Activated T-helper 17 cell treated with anti-CD3 and anti-CD28 coated beads, Interleukin-2, amount 50 U/mL, for 72 hours (primary cell): ENCODE measurements around the gene CGA. TPM values are rescaled to one million over a fixed set of nuclear protein-coding genes. Genes with fewer than 3 reads are reported as not detected.

Experiments
- ATAC-seq: fragments of 150-1000 bp; cut with Tn5 transposase; replicated peaks from 2 replicates; pipeline ENCODE4 v1.10.0; 2021; ENCODE audit warnings: mild to moderate bottlenecking, moderate library complexity
- H3K27ac Mint-ChIP-seq: one replicate; pipeline ENCODE4 v1.8.0; 2022; ENCODE audit warnings: mixed read lengths
- H3K27me3 Mint-ChIP-seq: one replicate; pipeline ENCODE4 v1.8.0; 2022; ENCODE audit warnings: mixed read lengths
- H3K36me3 Mint-ChIP-seq: one replicate; pipeline ENCODE4 v1.8.0; 2022; ENCODE audit warnings: low read depth, mild to moderate bottlenecking, mixed read lengths
- H3K4me1 Mint-ChIP-seq: one replicate; pipeline ENCODE4 v1.8.0; 2022; ENCODE audit warnings: mixed read lengths
- H3K4me3 Mint-ChIP-seq: one replicate; pipeline ENCODE4 v1.8.0; 2022; ENCODE audit warnings: mild to moderate bottlenecking, mixed read lengths
- H3K9me3 Mint-ChIP-seq: one replicate; pipeline ENCODE4 v1.8.0; 2022; ENCODE audit warnings: mixed read lengths
- total RNA-seq, 2 donors: library from RNA; stranded (reverse); gene quantifications; one replicate each; pipeline ENCODE4 v1.2.3, GENCODE V29; 2022

Gene CGA
- total RNA-seq, 2 donors from 2014 or later, result 0.26 TPM; not detected in 1

DNA sequence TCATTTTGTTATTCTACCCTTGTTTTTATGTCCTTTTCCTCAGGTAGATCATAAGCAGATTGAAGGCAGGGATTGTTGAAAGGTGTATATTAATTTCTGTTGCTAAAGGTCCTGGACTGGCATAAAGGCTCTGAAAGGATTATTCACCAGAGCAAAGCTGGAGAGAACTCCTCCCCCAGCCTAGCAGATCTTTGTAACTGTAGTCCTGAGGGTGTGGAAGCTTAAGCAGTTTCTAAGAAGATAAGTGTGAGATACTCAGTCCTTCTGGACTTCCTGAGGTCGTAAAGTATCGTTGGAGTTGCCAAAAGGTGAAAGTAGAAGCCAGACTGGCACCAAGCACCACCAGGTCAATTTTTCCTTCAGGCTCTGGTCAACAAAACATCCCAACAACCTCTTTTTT is 24.2 kb downstream of the CGA start:
- Mint-ChIP-seq H3K4me1 (no peaks in the 10 kb centered on the region), H3K27me3 (peaks cover 10% of the 10 kb centered on the region), H3K36me3 (no peaks in the 10 kb centered on the region), H3K27ac (no peak overlapping the region), H3K4me3 (no peak overlapping the region), H3K9me3 (no peaks in the 10 kb centered on the region)
- no peak for ATAC-seq

DNA sequence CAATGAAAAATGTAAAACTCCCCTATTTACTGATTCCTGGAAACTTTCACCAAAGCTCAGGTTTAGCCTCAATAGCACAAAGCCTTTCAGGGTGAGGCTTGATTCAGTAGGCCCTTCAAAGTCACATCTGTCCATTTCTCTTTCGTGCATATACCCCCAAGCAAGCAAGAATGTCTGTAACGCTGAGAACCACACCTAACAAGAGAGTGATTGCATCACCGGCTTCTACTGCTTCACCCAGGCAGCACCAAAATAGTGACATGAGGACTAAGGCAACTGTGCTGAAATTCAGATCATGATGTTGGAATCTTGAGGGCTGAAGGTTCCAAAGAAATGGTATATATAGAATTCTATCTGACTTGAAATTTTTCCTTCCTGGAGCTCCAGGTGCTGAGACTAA is 26.1 kb downstream of the CGA start:
- Mint-ChIP-seq H3K27ac (no peak overlapping the region), H3K36me3 (no peaks in the 10 kb centered on the region), H3K4me3 (no peak overlapping the region), H3K27me3 (peaks cover 10% of the 10 kb centered on the region), H3K9me3 (no peaks in the 10 kb centered on the region), H3K4me1 (no peaks in the 10 kb centered on the region)
- no peak for ATAC-seq

DNA sequence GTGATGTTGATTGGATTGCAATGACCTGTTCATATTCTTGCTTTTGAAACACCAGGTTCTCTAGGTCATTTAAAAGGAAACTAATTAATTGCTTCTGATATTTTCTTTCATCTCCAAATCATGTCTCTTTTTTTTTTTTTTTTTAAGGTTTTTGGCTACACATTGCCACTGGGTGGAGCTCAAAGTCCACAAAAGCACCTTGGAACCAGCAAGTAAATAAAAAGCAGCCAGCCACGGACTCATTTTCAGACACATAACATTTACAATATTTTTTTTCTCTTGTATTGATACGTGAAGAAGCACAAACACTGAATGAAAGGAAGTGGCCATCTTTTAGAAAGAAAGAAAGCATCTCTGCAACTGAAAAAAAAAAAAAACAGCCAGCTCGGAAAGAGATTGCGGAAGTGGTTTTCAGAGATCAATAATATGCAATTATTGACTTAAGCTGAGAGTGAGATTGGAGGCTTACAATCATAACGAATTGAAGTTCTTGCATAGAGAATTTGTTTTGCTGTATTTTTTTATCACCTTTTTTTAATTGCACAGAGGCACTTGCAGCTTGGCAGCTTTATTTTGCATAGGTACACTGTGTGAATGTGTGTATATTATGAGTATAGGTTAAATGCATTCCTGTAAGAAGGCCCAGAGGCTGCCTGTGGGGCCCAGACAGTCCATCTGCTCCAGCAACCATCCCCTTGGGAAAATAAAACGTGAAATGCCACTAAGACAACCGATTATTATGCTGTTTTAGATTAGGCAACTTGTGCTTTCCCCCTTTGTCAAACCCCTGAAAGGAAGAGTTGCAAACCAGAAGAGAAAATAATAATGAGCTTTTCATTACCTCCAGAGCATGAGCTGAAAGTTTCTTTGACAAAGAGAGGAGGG is 28.2 kb downstream of the CGA start:
- no peak overlapping the region for H3K27ac Mint-ChIP-seq
- no peaks in the 10 kb centered on the region for H3K36me3 Mint-ChIP-seq
- H3K27me3 Mint-ChIP-seq, result peaks cover 10% of the 10 kb centered on the region
- ATAC-seq, result no peak
- no peaks in the 10 kb centered on the region for H3K9me3 Mint-ChIP-seq
- H3K4me3 Mint-ChIP-seq, result peak overlapping the region; percentile 42
- H3K4me1 Mint-ChIP-seq, result no peaks in the 10 kb centered on the region

DNA sequence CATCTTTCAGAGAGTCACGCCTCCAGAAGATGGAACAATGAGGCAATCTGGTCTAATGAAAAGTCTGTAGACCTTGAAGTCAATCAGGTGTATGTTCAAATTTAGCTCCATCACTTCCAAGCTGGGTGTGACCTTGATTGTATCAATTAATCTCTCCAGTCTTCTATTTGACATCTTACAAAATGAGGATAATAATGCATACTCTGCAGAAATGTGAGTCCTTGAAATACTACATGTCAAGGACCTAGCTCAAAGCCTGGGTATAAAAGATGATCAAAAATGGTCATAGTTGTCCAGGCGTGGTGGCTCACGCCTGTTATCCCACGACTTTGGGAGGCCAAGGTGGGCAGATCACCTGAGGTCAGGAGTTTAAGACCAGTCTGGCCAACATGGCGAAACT is 29.8 kb downstream of the CGA start:
- Mint-ChIP-seq H3K36me3 (no peaks in the 10 kb centered on the region), H3K27ac (no peak overlapping the region), H3K9me3 (no peaks in the 10 kb centered on the region), H3K27me3 (peaks cover 8% of the 10 kb centered on the region), H3K4me1 (no peaks in the 10 kb centered on the region), H3K4me3 (no peak overlapping the region)
- no peak for ATAC-seq

DNA sequence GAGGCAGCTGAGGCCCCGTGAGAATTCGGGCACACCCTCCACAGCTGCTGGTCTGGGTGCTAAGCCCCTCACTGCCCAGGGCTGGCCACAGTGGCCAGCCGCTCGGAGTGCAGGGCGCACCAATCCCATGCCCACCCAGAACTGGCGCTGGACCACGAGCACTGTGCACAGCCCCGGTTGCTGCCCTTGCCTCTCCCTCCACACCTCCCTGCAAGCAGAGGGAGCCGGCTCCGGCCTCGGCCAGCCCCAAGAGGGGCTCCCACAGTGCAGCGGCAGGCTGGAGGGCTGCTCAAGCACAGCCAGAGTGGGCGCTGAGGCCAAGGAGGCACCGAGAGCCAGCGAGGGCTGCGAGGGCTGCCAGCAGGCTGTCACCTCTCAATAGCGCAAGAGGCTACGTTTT is 35.0 kb downstream of the CGA start:
- H3K27ac Mint-ChIP-seq, result no peak overlapping the region
- H3K4me1 Mint-ChIP-seq, result no peaks in the 10 kb centered on the region
- H3K27me3 Mint-ChIP-seq, result peaks cover 8% of the 10 kb centered on the region
- ATAC-seq, result no peak
- H3K9me3 Mint-ChIP-seq, result no peaks in the 10 kb centered on the region
- no peak overlapping the region for H3K4me3 Mint-ChIP-seq
- H3K36me3 Mint-ChIP-seq, result no peaks in the 10 kb centered on the region

DNA sequence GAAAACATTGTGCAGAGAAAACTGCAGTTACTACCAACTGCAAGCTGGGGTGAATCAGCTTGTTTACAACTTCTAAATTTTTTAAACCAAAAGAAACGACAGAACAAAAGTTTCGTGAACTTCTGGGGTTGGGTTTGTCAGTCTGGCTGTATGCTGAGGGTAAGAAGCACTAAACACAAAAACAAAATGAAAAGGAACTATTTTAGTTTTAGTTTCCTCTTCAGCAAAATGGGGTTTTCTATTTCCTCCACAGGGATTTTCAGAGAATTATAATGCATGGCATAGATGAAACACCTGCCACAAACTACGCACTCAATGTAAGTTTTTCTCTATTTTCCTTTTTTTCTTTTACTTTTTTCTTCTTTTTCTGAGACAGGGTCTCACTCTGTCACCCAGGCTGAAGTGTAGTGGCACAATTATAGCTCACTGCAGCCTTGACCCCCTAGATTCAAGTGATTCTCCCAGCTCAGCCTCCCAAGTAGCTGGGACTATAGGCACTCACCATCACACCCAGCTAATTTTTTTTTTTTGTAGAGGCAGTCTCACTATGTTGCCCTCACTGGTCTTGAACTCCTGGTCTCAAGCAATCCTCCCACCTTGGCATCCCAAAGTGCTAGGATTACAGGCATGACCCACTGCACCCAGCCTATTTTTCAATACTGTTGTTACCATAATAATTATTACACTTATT is 40.6 kb downstream of the CGA start:
- H3K9me3 Mint-ChIP-seq, result no peaks in the 10 kb centered on the region
- H3K36me3 Mint-ChIP-seq, result no peaks in the 10 kb centered on the region
- H3K4me1 Mint-ChIP-seq, result no peaks in the 10 kb centered on the region
- H3K27me3 Mint-ChIP-seq, result peaks cover 10% of the 10 kb centered on the region
- no peak overlapping the region for H3K27ac Mint-ChIP-seq
- no peak overlapping the region for H3K4me3 Mint-ChIP-seq
- no peak for ATAC-seq

DNA sequence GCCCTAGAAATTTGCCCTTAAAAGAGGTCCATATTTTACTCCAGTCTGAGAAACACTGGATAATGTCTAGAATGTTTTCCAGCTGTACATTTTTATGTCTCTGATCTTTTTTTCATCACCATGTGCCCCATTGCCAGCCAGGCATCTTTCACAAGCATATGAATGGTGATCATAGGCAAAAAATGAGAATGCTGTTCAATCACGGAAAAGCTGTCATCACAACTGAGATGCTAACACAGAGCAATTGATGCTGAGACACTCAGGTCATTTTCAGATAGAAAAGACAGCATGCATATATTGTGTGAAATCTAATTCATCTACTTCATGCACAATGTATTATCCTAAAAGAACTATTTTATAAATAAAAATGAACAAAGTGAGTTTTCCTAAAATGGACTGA is 41.6 kb downstream of the CGA start:
- no peak for ATAC-seq
- H3K36me3 Mint-ChIP-seq, result no peaks in the 10 kb centered on the region
- peaks cover 18% of the 10 kb centered on the region for H3K27me3 Mint-ChIP-seq
- no peaks in the 10 kb centered on the region for H3K4me1 Mint-ChIP-seq
- no peak overlapping the region for H3K27ac Mint-ChIP-seq
- no peaks in the 10 kb centered on the region for H3K9me3 Mint-ChIP-seq
- no peak overlapping the region for H3K4me3 Mint-ChIP-seq

DNA sequence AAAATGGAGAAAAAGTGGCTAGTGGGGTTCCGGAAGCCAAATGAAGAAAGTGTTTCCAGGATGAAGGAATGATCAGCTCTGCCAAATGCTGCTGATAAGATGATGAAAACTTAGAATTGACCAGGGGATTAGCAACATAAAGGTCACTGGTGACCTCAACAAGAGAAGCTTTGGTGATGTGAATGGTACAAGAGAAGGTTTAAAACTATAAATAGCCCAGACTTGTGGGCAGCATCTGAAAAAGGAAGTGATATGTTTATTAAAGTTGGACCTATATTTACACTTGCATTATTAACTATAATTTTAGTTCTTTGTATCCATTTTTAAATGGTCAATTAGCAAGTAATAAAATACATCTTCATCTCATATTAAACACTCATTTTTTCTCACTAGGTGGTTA is 45.1 kb downstream of the CGA start:
- ATAC-seq, result no peak
- Mint-ChIP-seq H3K9me3 (no peaks in the 10 kb centered on the region), H3K27ac (no peak overlapping the region), H3K27me3 (peaks cover 23% of the 10 kb centered on the region), H3K4me1 (no peaks in the 10 kb centered on the region), H3K4me3 (no peak overlapping the region), H3K36me3 (no peaks in the 10 kb centered on the region)

DNA sequence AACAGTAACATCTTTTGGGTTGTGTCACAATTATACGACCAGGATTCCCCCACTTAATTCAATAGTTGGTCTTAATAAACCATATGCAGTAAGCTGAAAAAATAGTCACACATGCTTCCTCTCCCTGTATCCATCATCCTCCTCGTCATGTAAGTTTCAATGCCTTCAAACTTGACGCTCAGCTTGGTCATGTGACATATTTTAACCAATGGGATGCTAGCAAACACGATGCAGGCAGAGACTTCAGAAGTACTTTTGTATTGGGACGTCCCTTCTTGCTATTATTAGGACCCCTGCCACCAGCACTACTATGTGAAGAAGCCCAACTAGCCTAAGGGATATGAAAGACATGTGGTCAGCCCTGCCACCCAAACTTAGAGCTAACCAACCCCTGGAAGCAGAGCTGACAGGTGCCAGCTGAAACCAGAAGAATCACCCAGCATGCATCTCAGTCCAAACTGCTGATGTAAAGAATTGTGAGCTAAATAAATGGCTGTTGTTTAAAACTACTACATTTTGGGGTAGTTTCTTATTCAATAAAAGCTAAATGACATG is 49.3 kb downstream of the CGA start:
- no peaks in the 10 kb centered on the region for H3K9me3 Mint-ChIP-seq

DNA sequence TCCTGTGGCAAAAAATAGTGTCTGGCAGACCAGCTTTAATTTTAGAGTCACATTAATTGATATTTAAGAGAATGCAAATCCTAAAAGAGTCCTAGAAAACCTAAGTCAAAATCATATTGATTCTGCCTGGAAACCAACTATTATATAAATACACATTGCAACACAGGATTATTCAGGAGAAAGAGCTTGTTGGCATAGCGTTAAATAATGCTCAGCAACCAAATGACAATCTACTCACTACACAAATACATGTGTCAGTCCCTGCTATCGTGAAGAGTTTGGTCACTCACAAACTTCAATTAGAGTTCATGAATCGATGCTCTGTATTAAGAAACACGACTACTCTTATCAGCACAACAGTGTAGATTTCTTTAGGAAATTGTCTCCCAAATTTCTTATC is 54.2 kb downstream of the CGA start:
- Mint-ChIP-seq H3K9me3 (peaks cover 4% of the 10 kb centered on the region), H3K36me3 (no peaks in the 10 kb centered on the region), H3K4me3 (no peak overlapping the region), H3K4me1 (no peaks in the 10 kb centered on the region), H3K27me3 (peaks cover 39% of the 10 kb centered on the region), H3K27ac (no peak overlapping the region)
- ATAC-seq, result no peak

More for the DNA sequence above, 49.3 kb downstream of the CGA start:
- Mint-ChIP-seq H3K27ac (no peak overlapping the region), H3K4me3 (no peak overlapping the region), H3K36me3 (no peaks in the 10 kb centered on the region), H3K4me1 (no peaks in the 10 kb centered on the region), H3K27me3 (peaks cover 37% of the 10 kb centered on the region)
- ATAC-seq, result no peak

Other genes starting within 250 kb of the CGA start
- not detected for gene HTR1E, start 157.6 kb downstream of the CGA start, total RNA-seq
- gene ZNF292, start 60.5 kb upstream of the CGA start, total RNA-seq, result 100 to 1,000 TPM in 1 of 2 donors, 10 to 100 TPM in 1; 77.2 to 209 TPM
- 1 to 10 TPM; 5.0 to 6.2 TPM for gene SMIM8, start 227.5 kb upstream of the CGA start, total RNA-seq
- not detected for gene GJB7, start 234.2 kb upstream of the CGA start, total RNA-seq
- 1 to 10 TPM; 1.5 to 3.0 TPM for gene C6orf163, start 249.7 kb upstream of the CGA start, total RNA-seq